ENCODE measurements around the gene GAD2.
"Not testable (repeated sequence)": the region's sequence is repeated elsewhere in the genome, so short reads cannot be mapped to it uniquely, and the experiment has no call there.

The GAD2 gene

GRCh38 chr10:26326851-26327250, 110.3 kb downstream of the GAD2 start:
- ATAC-seq, result no peak

- ATAC-seq, result no peak
Observed at GRCh38 chr10:26327811-26328210, 111.2 kb downstream of the GAD2 start.

- no peak for ATAC-seq
Observed at GRCh38 chr10:26331371-26331770, 114.8 kb downstream of the GAD2 start.

GRCh38 chr10:26334232-26334931, 117.8 kb downstream of the GAD2 start:
- ATAC-seq, result no peak

GRCh38 chr10:26334932-26335573, 118.5 kb downstream of the GAD2 start:
- peak; percentile 81 to 84 for ATAC-seq

GRCh38 chr10:26335574-26336093, 119.1 kb downstream of the GAD2 start:
- ATAC-seq, result peak; percentile 44 to 54

- no peak for ATAC-seq
Observed at GRCh38 chr10:26336979-26337378, 120.4 kb downstream of the GAD2 start.

GRCh38 chr10:26341701-26342100, 125.1 kb downstream of the GAD2 start:
- no peak for ATAC-seq

GRCh38 chr10:26348821-26349417, 132.3 kb downstream of the GAD2 start:
- ATAC-seq, result not testable (repeated sequence)

All from activated CD4-positive, CD25-positive, alpha-beta regulatory T cell treated with anti-CD3 and anti-CD28 coated beads, Interleukin-2, amount 50 U/mL, for 24 hours (primary cell).